ENCODE data around the gene NUDT16L1.

GRCh38 chr16:4652561-4652960 lies 40.8 kb upstream of the NUDT16L1 start:
- TF ChIP-seq POLR2A (IDR thresholded peaks at IDR 0.05) (no peak), CTCF (IDR thresholded peaks at IDR 0.05) (no peak)
